GM18520 (cell line): ENCODE results near the gene TNS3.

Experiments used
- ATAC-seq: cut with Tn5 transposase; IDR thresholded peaks from one replicate; pipeline ENCODE4 v1.9.1; 2021; ENCODE audit not compliant: unreplicated experiment

The TNS3 gene

GRCh38 chr7:47414342-47415317, 167.3 kb downstream of the TNS3 start:
- ATAC-seq, result no peak

- ATAC-seq, result no peak
Measured at GRCh38 chr7:47413526-47414341, 168.2 kb downstream of the TNS3 start.

- ATAC-seq, result no peak
Measured at GRCh38 chr7:47411901-47412300, 170.0 kb downstream of the TNS3 start.

GRCh38 chr7:47411281-47411869, 170.5 kb downstream of the TNS3 start:
- no peak for ATAC-seq

- no peak for ATAC-seq
Measured at GRCh38 chr7:47408675-47409074, 173.2 kb downstream of the TNS3 start.

- no peak for ATAC-seq
Measured at GRCh38 chr7:47407821-47408674, 173.9 kb downstream of the TNS3 start.

GRCh38 chr7:47407136-47407535, 174.8 kb downstream of the TNS3 start:
- ATAC-seq, result no peak

- no peak for ATAC-seq
Measured at GRCh38 chr7:47406801-47407129, 175.1 kb downstream of the TNS3 start.

GRCh38 chr7:47405921-47406800, 175.8 kb downstream of the TNS3 start:
- no peak for ATAC-seq

GRCh38 chr7:47405286-47405904, 176.5 kb downstream of the TNS3 start:
- no peak for ATAC-seq

GRCh38 chr7:47404010-47404409, 177.9 kb downstream of the TNS3 start:
- no peak for ATAC-seq

GRCh38 chr7:47402941-47403866, 178.7 kb downstream of the TNS3 start:
- ATAC-seq, result no peak

- no peak for ATAC-seq
Measured at GRCh38 chr7:47401611-47402570, 180.0 kb downstream of the TNS3 start.

GRCh38 chr7:47400741-47401206, 181.1 kb downstream of the TNS3 start:
- no peak for ATAC-seq

- no peak for ATAC-seq
Measured at GRCh38 chr7:47400001-47400400, 181.9 kb downstream of the TNS3 start.

GRCh38 chr7:47394751-47395252, 187.1 kb downstream of the TNS3 start:
- no peak for ATAC-seq

GRCh38 chr7:47394216-47394615, 187.7 kb downstream of the TNS3 start:
- no peak for ATAC-seq
